CD14-positive monocyte (primary cell): ENCODE data around the gene TUBE1. TPM values are rescaled to one million over a fixed set of nuclear protein-coding genes. Genes with fewer than 3 reads are reported as not detected.
A peak's percentile ranks its signal among the peaks of the same experiment; 100 is the strongest.

Experiments
- DNase-seq, 3 donors: peaks; one replicate each; pipeline ENCODE4 v3.0.0-alpha.2; 2011 to 2022
- H2AFZ ChIP-seq: 2 replicates; pipeline ENCODE4 v1.6.0; 2012; ENCODE audit warnings: mild to moderate bottlenecking, low read depth, low read length, inconsistent platforms; ENCODE audit not compliant: insufficient read depth, poor library complexity, severe bottlenecking
- H3K27ac ChIP-seq, 2 donors: 1 replicate in 1 of 2; 2 replicates in 1 of 2; pipeline ENCODE4 v1.5.1; 2012 to 2013; ENCODE audit warnings: low read length in 2 of 2, control low read depth in 1 of 2, inconsistent platforms in 1 of 2, low read depth in 1 of 2, mild to moderate bottlenecking in 1 of 2
- H3K27me3 ChIP-seq, 2 donors: one replicate each; pipeline versions ENCODE4 v1.6.0 to v1.6.1; 2011 to 2013; ENCODE audit warnings: low read length in 2 of 2; ENCODE audit not compliant: control insufficient read depth in 2 of 2, insufficient read depth in 2 of 2
- H3K36me3 ChIP-seq, 2 donors: replicated peaks in 1 of 2; 1 replicate in 1 of 2; 2 replicates in 1 of 2; pipeline versions ENCODE4 v1.5.1 to v1.6.1; 2012 to 2013; ENCODE audit warnings: low read length in 2 of 2, control low read depth in 1 of 2, inconsistent platforms in 1 of 2, mild to moderate bottlenecking in 1 of 2; ENCODE audit not compliant: insufficient read depth in 2 of 2, control insufficient read depth in 1 of 2
- H3K4me1 ChIP-seq, 2 donors: 1 replicate in 1 of 2; 2 replicates in 1 of 2; pipeline versions ENCODE4 v1.5.1 to v1.6.1; 2012 to 2013; ENCODE audit warnings: low read length in 2 of 2, control low read depth in 1 of 2, inconsistent platforms in 1 of 2, mild to moderate bottlenecking in 1 of 2, moderate library complexity in 1 of 2; ENCODE audit not compliant: insufficient read depth in 2 of 2, control insufficient read depth in 1 of 2
- H3K4me2 ChIP-seq: replicated peaks from 2 replicates; pipeline ENCODE3; 2012; ENCODE audit warnings: low read length, moderate library complexity, mild to moderate bottlenecking; ENCODE audit not compliant: poor library complexity, severe bottlenecking; ENCODE audit errors: extremely low read depth
- H3K4me3 ChIP-seq, 3 experiments: fragments of 200-600 bp in 1 of 3; sonication (generic) in 1 of 3; replicated peaks in 1 of 3; 1 replicate in 2 of 3; 2 replicates in 1 of 3; pipeline ENCODE4 v1.5.1; 2011 to 2013; ENCODE audit warnings: low read length in 3 of 3, mild to moderate bottlenecking in 3 of 3, control low read depth in 2 of 3, low read depth in 2 of 3, inconsistent platforms in 1 of 3, moderate library complexity in 1 of 3
- H3K79me2 ChIP-seq: 2 replicates; pipeline ENCODE4 v1.6.0; 2012; ENCODE audit warnings: mild to moderate bottlenecking, control low read depth, inconsistent platforms, low read length, moderate library complexity; ENCODE audit not compliant: insufficient read depth
- H3K9ac ChIP-seq: 2 replicates; pipeline ENCODE4 v1.6.0; 2017; ENCODE audit warnings: low read length, mild to moderate bottlenecking; ENCODE audit not compliant: insufficient read depth, poor library complexity, severe bottlenecking
- H3K9me3 ChIP-seq, 2 donors: replicated peaks in 1 of 2; 1 replicate in 1 of 2; 2 replicates in 1 of 2; pipeline versions ENCODE4 v1.5.1 to v1.6.1; 2012 to 2013; ENCODE audit warnings: low read length in 2 of 2, control low read depth in 1 of 2; ENCODE audit not compliant: control insufficient read depth in 1 of 2, insufficient read depth in 1 of 2
- H4K20me1 ChIP-seq: 2 replicates; pipeline ENCODE4 v1.6.0; 2012; ENCODE audit warnings: mild to moderate bottlenecking, low read length, control low read depth, moderate library complexity; ENCODE audit not compliant: insufficient read depth
- H3K27ac Mint-ChIP-seq, 7 donors: one replicate each; pipeline ENCODE4 v1.8.0; 2020; ENCODE audit warnings: mild to moderate bottlenecking in 7 of 7, mixed read lengths in 7 of 7, moderate library complexity in 6 of 7, inconsistent platforms in 2 of 7
- H3K27me3 Mint-ChIP-seq, 3 donors: one replicate each; pipeline ENCODE4 v1.8.0; 2021 to 2022; ENCODE audit warnings: low read depth in 3 of 3, mild to moderate bottlenecking in 3 of 3, mixed read lengths in 3 of 3, moderate library complexity in 3 of 3, inconsistent platforms in 1 of 3
- H3K36me3 Mint-ChIP-seq, 2 donors: one replicate each; pipeline ENCODE4 v1.8.0; 2020; ENCODE audit warnings: mixed read lengths in 2 of 2, inconsistent platforms in 1 of 2, mild to moderate bottlenecking in 1 of 2
- H3K4me1 Mint-ChIP-seq: one replicate; pipeline ENCODE4 v1.8.0; 2020; ENCODE audit warnings: mild to moderate bottlenecking, mixed read lengths
- H3K4me3 Mint-ChIP-seq, 2 donors: one replicate each; pipeline ENCODE4 v1.8.0; 2020; ENCODE audit warnings: mild to moderate bottlenecking in 2 of 2, mixed read lengths in 2 of 2, moderate library complexity in 1 of 2
- H3K9me3 Mint-ChIP-seq, 7 donors: one replicate each; pipeline ENCODE4 v1.8.0; 2020 to 2022; ENCODE audit warnings: mixed read lengths in 7 of 7, mild to moderate bottlenecking in 6 of 7, moderate library complexity in 6 of 7, inconsistent platforms in 2 of 7
- WGBS: methylation state at CpG from one replicate; pipeline ENCODE4 v1.1.5; 2013; ENCODE audit warnings: missing lambda C conversion rate; ENCODE audit not compliant: insufficient coverage; 5-methylcytosine and 5-hydroxymethylcytosine counted together
- intact Hi-C, 2 donors: fragments of 100-400 bp; cut with micrococcal nuclease; formaldehyde crosslinking; loops; one replicate each; pipeline versions ENCODE4 v1.15.0 to v1.15.1; 2023
- polyA plus RNA-seq, 3 donors: library from polyadenylated mRNA; depleted of rRNA in 1 of 3; unstranded in 2 of 3; stranded (reverse) in 1 of 3; fragments of 300-500 nt in 2 of 3; fragments of >200 nt in 1 of 3; fragmentation: Illumina TruSeq in 2 of 3; gene quantifications; 1 replicate in 2 of 3; 2 replicates in 1 of 3; pipeline ENCODE4 v1.2.3, GENCODE V29; 2012 to 2021
- TF ChIP-seq, protein P1 (sequence below): fragments of 200-600 bp; IDR thresholded peaks from one replicate; pipeline ENCODE4 v1.8.0; 2022; ENCODE audit warnings: antibody characterized with exemption, mild to moderate bottlenecking

Gene TUBE1
- polyA plus RNA-seq, 3 donors = 2.1 to 4.6 (median 2.7) TPM

- Histone ChIP-seq H3K36me3 (no peaks in the 10 kb centered on the region), H3K27ac (no peak overlapping the region), H3K9ac (no peak overlapping the region), H3K4me3 (no peak overlapping the region), H3K79me2 (no peaks in the 10 kb centered on the region), H3K4me1 (peaks cover 7 to 8% of the 10 kb centered on the region in 2 donors), H4K20me1 (no peaks in the 10 kb centered on the region), H3K27me3 (no peaks in the 10 kb centered on the region), H3K4me2 (no peak overlapping the region), H2AFZ (peak overlapping the region; percentile 26), H3K9me3 (no peaks in the 10 kb centered on the region)
- TF ChIP-seq, protein P1, sequence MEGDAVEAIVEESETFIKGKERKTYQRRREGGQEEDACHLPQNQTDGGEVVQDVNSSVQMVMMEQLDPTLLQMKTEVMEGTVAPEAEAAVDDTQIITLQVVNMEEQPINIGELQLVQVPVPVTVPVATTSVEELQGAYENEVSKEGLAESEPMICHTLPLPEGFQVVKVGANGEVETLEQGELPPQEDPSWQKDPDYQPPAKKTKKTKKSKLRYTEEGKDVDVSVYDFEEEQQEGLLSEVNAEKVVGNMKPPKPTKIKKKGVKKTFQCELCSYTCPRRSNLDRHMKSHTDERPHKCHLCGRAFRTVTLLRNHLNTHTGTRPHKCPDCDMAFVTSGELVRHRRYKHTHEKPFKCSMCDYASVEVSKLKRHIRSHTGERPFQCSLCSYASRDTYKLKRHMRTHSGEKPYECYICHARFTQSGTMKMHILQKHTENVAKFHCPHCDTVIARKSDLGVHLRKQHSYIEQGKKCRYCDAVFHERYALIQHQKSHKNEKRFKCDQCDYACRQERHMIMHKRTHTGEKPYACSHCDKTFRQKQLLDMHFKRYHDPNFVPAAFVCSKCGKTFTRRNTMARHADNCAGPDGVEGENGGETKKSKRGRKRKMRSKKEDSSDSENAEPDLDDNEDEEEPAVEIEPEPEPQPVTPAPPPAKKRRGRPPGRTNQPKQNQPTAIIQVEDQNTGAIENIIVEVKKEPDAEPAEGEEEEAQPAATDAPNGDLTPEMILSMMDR = no peak
- DNase-seq = peak; percentile 43 to 85 (median 52)
- H3K4me3 Mint-ChIP-seq = no peak overlapping the region
- H3K4me1 Mint-ChIP-seq = peaks cover 16% of the 10 kb centered on the region
- H3K9me3 Mint-ChIP-seq = no peaks in the 10 kb centered on the region
- peak overlapping the region in 1 of 7 donors; percentile 33 for H3K27ac Mint-ChIP-seq
- H3K36me3 Mint-ChIP-seq = no peaks in the 10 kb centered on the region
- intact Hi-C loops = no loop called here
- peaks cover 0 to 2% (median 0%) of the 10 kb centered on the region in 3 donors for H3K27me3 Mint-ChIP-seq
- 22% methylated on average over 7 of the region's 8 CpGs for WGBS
Observed at GRCh38 chr6:112037783-112038216, 49.5 kb downstream of the TUBE1 start.

- H3K4me1 ChIP-seq = peaks cover 4 to 8% of the 10 kb centered on the region in 2 donors
- no peaks in the 10 kb centered on the region for H3K27me3 ChIP-seq
- no peak overlapping the region for H3K27ac ChIP-seq
- H3K9ac ChIP-seq = no peak overlapping the region
- Mint-ChIP-seq H3K27ac (no peak overlapping the region), H3K4me3 (no peak overlapping the region), H3K9me3 (no peaks in the 10 kb centered on the region), H3K36me3 (no peaks in the 10 kb centered on the region), H3K27me3 (peaks cover 0 to 2% (median 0%) of the 10 kb centered on the region in 3 donors), H3K4me1 (peaks cover 11% of the 10 kb centered on the region)
- no peak for DNase-seq
- no peaks in the 10 kb centered on the region for H4K20me1 ChIP-seq
- TF ChIP-seq, protein P1 = no peak
- H2AFZ ChIP-seq = no peak overlapping the region
- H3K4me2 ChIP-seq = no peak overlapping the region
- H3K79me2 ChIP-seq = no peaks in the 10 kb centered on the region
- 91% methylated on average over 1 of the region's 4 CpGs for WGBS
- H3K36me3 ChIP-seq = no peaks in the 10 kb centered on the region
- H3K4me3 ChIP-seq = no peak overlapping the region
- H3K9me3 ChIP-seq = no peaks in the 10 kb centered on the region
- intact Hi-C loops = no loop called here
Observed at GRCh38 chr6:112036088-112036637, 51.1 kb downstream of the TUBE1 start.
